Measurements from ENCODE around the gene COG2.

Gene COG2

GRCh38 chr1:230626232-230626631 lies 16.0 kb upstream of the COG2 start (continued):
- TF ChIP-seq ZXDB (tag by site-specific recombination; IDR thresholded peaks at IDR 0.05) (peak; percentile 59; the same call in 1 of the 2 replicates), ZNF768 (tag by site-specific recombination; IDR thresholded peaks at IDR 0.05) (no peak), SP3 (tag by site-specific recombination; IDR thresholded peaks at IDR 0.05) (0 out of 2 replicates have a peak, but pooled peaks have one; percentile 29), ZNF266 (tag by site-specific recombination; IDR thresholded peaks at IDR 0.05; ENCODE audit: low read depth) (peak; percentile 88), ZNF560 (tag by site-specific recombination; IDR thresholded peaks at IDR 0.05; ENCODE audit: borderline replicate concordance) (peak; percentile 83; the same call in 1 of the 2 replicates), ZNF670 (tag by site-specific recombination; IDR thresholded peaks at IDR 0.05; ENCODE audit: low read depth) (no peak), ZNF518A (tag by site-specific recombination; conservative IDR thresholded peaks at IDR 0.05; ENCODE audit: low read depth) (peak; percentile 96)

GRCh38 chr1:230627767-230628166 lies 14.5 kb upstream of the COG2 start:
- ChIA-PET CTCF (no interaction called here), POLR2A (no interaction called here)
- Histone ChIP-seq H3K36me3 (ENCODE audit: control insufficient read depth in 2 of 2, insufficient read depth in 1 of 2, low read length in 2 of 2) (no peaks in the 10 kb centered on the region), H3K9me3 (ENCODE audit: control insufficient read depth, insufficient read depth, low read depth, low read length) (no peaks in the 10 kb centered on the region), H3K27ac (ENCODE audit: extremely low read depth, low read depth, low read length) (no peak overlapping the region), H3K4me1 (ENCODE audit: control insufficient read depth, insufficient read depth, low read length) (no peaks in the 10 kb centered on the region), H3K4me3 (ENCODE audit: low read depth, low read length) (no peak overlapping the region)
- TF ChIP-seq ZNF48 (tag by site-specific recombination; IDR thresholded peaks at IDR 0.05), result no peak
- no peak for TF ChIP-seq ZNF626 (tag by site-specific recombination; IDR thresholded peaks at IDR 0.05)
- no peak for TF ChIP-seq ZNF133 (tag by site-specific recombination; IDR thresholded peaks at IDR 0.05)
- TF ChIP-seq BCL11B (tag by site-specific recombination; IDR thresholded peaks at IDR 0.05; ENCODE audit: low read depth), result no peak
- TF ChIP-seq PRDM6 (tag by site-specific recombination; IDR thresholded peaks at IDR 0.05), result no peak
- no peak for TF ChIP-seq CTCF (tag by site-specific recombination; IDR thresholded peaks at IDR 0.05)
- no peak for TF ChIP-seq SP7 (tag by site-specific recombination; IDR thresholded peaks at IDR 0.05)
- TF ChIP-seq ZFP37 (tag by site-specific recombination; IDR thresholded peaks at IDR 0.05), result no peak
- TF ChIP-seq PBX3 (CRISPR knock-in tag; IDR thresholded peaks at IDR 0.05), result no peak
- TF ChIP-seq ZNF518A (tag by site-specific recombination; conservative IDR thresholded peaks at IDR 0.05; ENCODE audit: low read depth), result peak; percentile 16; the same call in 1 of the 2 replicates
- no peak for TF ChIP-seq ZNF341 (tag by site-specific recombination; IDR thresholded peaks at IDR 0.05; ENCODE audit: low read depth)
- TF ChIP-seq GLIS2 (tag by site-specific recombination; IDR thresholded peaks at IDR 0.05), result no peak
- TF ChIP-seq ZSCAN4 (tag by site-specific recombination; IDR thresholded peaks at IDR 0.05), result no peak
- TF ChIP-seq ZSCAN23 (tag by site-specific recombination; IDR thresholded peaks at IDR 0.05), result no peak
- peak; percentile 48 for TF ChIP-seq ZNF664 (tag by site-specific recombination; IDR thresholded peaks at IDR 0.05)
